H1 (cell line): ENCODE data around the gene BBS9. TPM values are rescaled to one million over a fixed set of nuclear protein-coding genes. Genes with fewer than 3 reads are reported as not detected.

Source experiments
- CTCF ChIA-PET: fragments of 300-600 bp; sonication (Branson Sonifier 250); formaldehyde crosslinking; loops from one replicate; lab custom pipeline; 2021; ENCODE audit not compliant: partially characterized antibody; lab: Charles Lee
- POLR2A ChIA-PET: fragments of 300-600 bp; sonication (Branson Sonifier 250); formaldehyde crosslinking; loops from one replicate; lab custom pipeline; 2021; ENCODE audit warnings: inconsistent platforms; ENCODE audit not compliant: partially characterized antibody; lab: Charles Lee
- DNase-seq, 2 experiments: peaks; one replicate each; pipeline versions ENCODE4 v3.0.0 to v3.0.0-alpha.2; 2010 to 2022; ENCODE audit warnings: low spot score in 2 of 2, low read depth in 1 of 2, mixed read lengths in 1 of 2
- FAIRE-seq: peaks from 2 replicates; lab custom pipeline; 2011; peaks lifted over from hg19 to GRCh38; lab: Jason Lieb, UNC
- H2AFZ ChIP-seq: 2 replicates; pipeline ENCODE4 v1.8.1; 2012; ENCODE audit warnings: low read length, inconsistent platforms
- H2AK5ac ChIP-seq: 2 replicates; pipeline ENCODE4 v1.6.1; 2013; ENCODE audit warnings: low read depth, low read length
- H2BK120ac ChIP-seq: replicated peaks from 2 replicates; pipeline ENCODE3; 2013; ENCODE audit warnings: low read depth, low read length, inconsistent platforms
- H2BK12ac ChIP-seq: 2 replicates; pipeline ENCODE4 v1.6.1; 2013; ENCODE audit warnings: low read depth, low read length
- H2BK15ac ChIP-seq: 2 replicates; pipeline ENCODE4 v1.6.1; 2013; ENCODE audit warnings: low read length
- H2BK20ac ChIP-seq: 2 replicates; pipeline ENCODE4 v1.6.1; 2013; ENCODE audit warnings: low read length
- H2BK5ac ChIP-seq: 2 replicates; pipeline ENCODE4 v1.6.1; 2013; ENCODE audit warnings: low read depth, low read length
- H3K14ac ChIP-seq: 2 replicates; pipeline ENCODE4 v1.6.1; 2013; ENCODE audit warnings: inconsistent platforms; ENCODE audit not compliant: insufficient read length
- H3K18ac ChIP-seq: 2 replicates; pipeline ENCODE4 v1.6.1; 2013; ENCODE audit warnings: low read length; ENCODE audit errors: extremely low read depth
- H3K23ac ChIP-seq: 2 replicates; pipeline ENCODE4 v1.6.1; 2013; ENCODE audit warnings: inconsistent platforms; ENCODE audit not compliant: insufficient read length
- H3K23me2 ChIP-seq: 2 replicates; pipeline ENCODE4 v1.6.1; 2013; ENCODE audit warnings: low read depth, low read length
- H3K27ac ChIP-seq: 2 replicates; pipeline ENCODE4 v1.6.1; 2011; ENCODE audit warnings: low read depth, low read length, inconsistent platforms
- H3K27me3 ChIP-seq, 4 experiments: replicated peaks in 1 of 4; 1 replicate in 1 of 4; 2 replicates in 3 of 4; pipeline versions ENCODE4 v1.6.1 to v1.8.1; 2011 to 2013; ENCODE audit warnings: low read length in 3 of 4, mild to moderate bottlenecking in 3 of 4, inconsistent platforms in 2 of 4, mixed read lengths in 2 of 4, moderate library complexity in 1 of 4; ENCODE audit not compliant: control insufficient read depth in 3 of 4, insufficient read depth in 3 of 4; ENCODE audit errors: extremely low read depth in 1 of 4
- H3K36me3 ChIP-seq, 4 experiments: 2 replicates each; pipeline versions ENCODE4 v1.6.1 to v1.8.1; 2011 to 2013; ENCODE audit warnings: mild to moderate bottlenecking in 4 of 4, low read length in 3 of 4, moderate library complexity in 2 of 4, control low read depth in 1 of 4, inconsistent platforms in 1 of 4; ENCODE audit not compliant: insufficient read depth in 4 of 4, control insufficient read depth in 2 of 4
- H3K4ac ChIP-seq: replicated peaks from 2 replicates; pipeline ENCODE3; 2013; ENCODE audit warnings: low read length, low read depth, mixed read lengths, inconsistent platforms; ENCODE audit not compliant: insufficient read length
- H3K4me1 ChIP-seq, 4 experiments: replicated peaks in 1 of 4; 1 replicate in 1 of 4; 2 replicates in 3 of 4; pipeline versions ENCODE4 v1.6.1 to v1.8.1; 2011 to 2013; ENCODE audit warnings: low read length in 3 of 4, inconsistent platforms in 2 of 4, mixed read lengths in 1 of 4; ENCODE audit not compliant: insufficient read depth in 4 of 4, control insufficient read depth in 3 of 4
- H3K4me2 ChIP-seq, 2 experiments: 2 replicates each; pipeline versions ENCODE4 v1.6.1 to v1.8.1; 2011 to 2013; ENCODE audit warnings: low read depth in 2 of 2, low read length in 2 of 2, control low read depth in 1 of 2, inconsistent platforms in 1 of 2, mild to moderate bottlenecking in 1 of 2; ENCODE audit not compliant: insufficient read depth in 1 of 2
- H3K4me3 ChIP-seq, 4 experiments: fragments of 200-600, 300-600 bp in 1 of 4; sonication (generic), shearing (Covaris generic), sonication (Bioruptor Twin) in 1 of 4; 2 replicates each; pipeline versions ENCODE4 v1.5.1 to v1.8.1; 2011 to 2016; ENCODE audit warnings: low read length in 4 of 4, low read depth in 3 of 4, control low read depth in 2 of 4, inconsistent platforms in 2 of 4, mild to moderate bottlenecking in 2 of 4, mixed read lengths in 1 of 4, moderate library complexity in 1 of 4; ENCODE audit not compliant: insufficient read depth in 2 of 4; ENCODE audit errors: extremely low read depth in 1 of 4
- H3K56ac ChIP-seq: replicated peaks from 2 replicates; pipeline ENCODE3; 2013; ENCODE audit warnings: low read depth, mild to moderate bottlenecking, mixed read lengths, low read length, inconsistent platforms; ENCODE audit not compliant: insufficient read length
- H3K79me1 ChIP-seq: 2 replicates; pipeline ENCODE4 v1.6.1; 2013; ENCODE audit warnings: low read depth, low read length, control low read depth
- H3K79me2 ChIP-seq, 2 experiments: 2 replicates each; pipeline versions ENCODE4 v1.6.1 to v1.8.1; 2012 to 2013; ENCODE audit warnings: low read length in 2 of 2, mild to moderate bottlenecking in 2 of 2, inconsistent platforms in 1 of 2; ENCODE audit not compliant: insufficient read depth in 2 of 2, control insufficient read depth in 1 of 2
- H3K9ac ChIP-seq, 4 experiments: replicated peaks in 1 of 4; 1 replicate in 1 of 4; 2 replicates in 3 of 4; pipeline versions ENCODE4 v1.6.1 to v1.8.1; 2011 to 2013; ENCODE audit warnings: low read depth in 3 of 4, low read length in 3 of 4, control low read depth in 2 of 4, mild to moderate bottlenecking in 2 of 4, moderate library complexity in 2 of 4, inconsistent platforms in 1 of 4; ENCODE audit errors: extremely low read depth in 1 of 4
- H3K9me3 ChIP-seq, 2 experiments: 2 replicates each; pipeline versions ENCODE4 v1.6.1 to v1.8.1; 2012 to 2013; ENCODE audit warnings: mild to moderate bottlenecking in 2 of 2, moderate library complexity in 2 of 2, control low read depth in 1 of 2, inconsistent platforms in 1 of 2, low read depth in 1 of 2, low read length in 1 of 2, mixed read lengths in 1 of 2; ENCODE audit not compliant: insufficient read depth in 2 of 2
- H4K20me1 ChIP-seq, 2 experiments: replicated peaks in 1 of 2; 2 replicates each; pipeline versions ENCODE3 to v1.8.1; 2011 to 2013; ENCODE audit warnings: inconsistent platforms in 2 of 2, low read length in 2 of 2, mild to moderate bottlenecking in 1 of 2; ENCODE audit not compliant: insufficient read depth in 2 of 2, control insufficient read depth in 1 of 2
- H4K5ac ChIP-seq: 2 replicates; pipeline ENCODE4 v1.6.1; 2013; ENCODE audit warnings: low read length, low read depth, mixed read lengths, inconsistent platforms; ENCODE audit not compliant: insufficient read length
- H4K8ac ChIP-seq: 2 replicates; pipeline ENCODE4 v1.8.0; 2013; ENCODE audit warnings: mild to moderate bottlenecking, moderate library complexity, low read length, inconsistent platforms; ENCODE audit not compliant: insufficient read depth; ENCODE audit errors: extremely low read depth
- H4K91ac ChIP-seq: replicated peaks from 2 replicates; pipeline ENCODE3; 2013; ENCODE audit warnings: low read length, mixed read lengths, inconsistent platforms; ENCODE audit not compliant: insufficient read length
- ASH2L ChIP-seq: fragments of 200-600, 300-600 bp; sonication (generic); IDR thresholded peaks from one replicate; pipeline ENCODE4 v1.7.1; 2017; ENCODE audit warnings: low read length
- CHD2 ChIP-seq: IDR thresholded peaks from 2 replicates; pipeline ENCODE4 v1.6.1; 2012; ENCODE audit warnings: low read length, improper control_type of control experiment
- WGBS, 2 experiments: shearing (Covaris generic) in 1 of 2; methylation state at CpG; one replicate each; pipeline versions ENCODE4 v1.1.6 to v1.1.7; 2013 to 2015; ENCODE audit warnings: low lambda C conversion rate in 2 of 2, mixed read lengths in 2 of 2, inconsistent platforms in 1 of 2, low coverage in 1 of 2, missing lambda C conversion rate in 1 of 2; ENCODE audit not compliant: insufficient replicate concordance in 2 of 2, insufficient coverage in 1 of 2, insufficient read length in 1 of 2; ENCODE audit errors: extremely low coverage in 1 of 2, missing lambda C conversion rate in 1 of 2; 5-methylcytosine and 5-hydroxymethylcytosine counted together
- polyA plus RNA-seq, 7 experiments: library from polyadenylated mRNA; depleted of rRNA in 3 of 7; stranded (reverse) in 5 of 7; unstranded in 2 of 7; fragments of >200 nt in 5 of 7; fragments of 200-250 nt in 2 of 7; gene quantifications; 1 replicate in 5 of 7; 2 replicates in 1 of 7; 4 replicates in 1 of 7; pipeline versions ENCODE4 v1.2.1 to v1.2.3, GENCODE V29; 2011 to 2013; ENCODE audit warnings: missing spikeins in 2 of 7, mixed read lengths in 2 of 7
- total RNA-seq: library from RNA; stranded (reverse); fragmentation: NEBNext Ultra II Directional; extraction: Animal tissue kit (Norgen Biotek cat#: 25700); gene quantifications from 2 replicates; pipeline ENCODE4 v1.2.1, GENCODE V29; 2021

Gene BBS9
- total and polyA plus RNA-seq, 2 of the 8 experiments (the other 6 are each of a cell fraction or from before 2014, with no cell fraction given), result 22.3 to 37.0 TPM

GRCh38 chr7:33215992-33216391, 86.6 kb downstream of the BBS9 start:
- FAIRE-seq, result no peak
- Histone ChIP-seq H3K14ac (no peak overlapping the region), H3K9ac (no peak overlapping the region), H2BK5ac (no peak overlapping the region), H4K5ac (no peak overlapping the region), H2AFZ (no peak overlapping the region), H3K23me2 (no peaks in the 10 kb centered on the region), H2AK5ac (no peak overlapping the region), H4K20me1 (no peaks in the 10 kb centered on the region), H3K79me2 (no peaks in the 10 kb centered on the region), H2BK12ac (no peak overlapping the region), H2BK15ac (no peak overlapping the region), H3K4me3 (no peak overlapping the region), H3K27me3 (no peaks in the 10 kb centered on the region), H3K79me1 (no peaks in the 10 kb centered on the region), H3K56ac (no peak overlapping the region), H3K36me3 (no peaks in the 10 kb centered on the region), H3K18ac (no peak overlapping the region), H2BK20ac (no peak overlapping the region), H3K4ac (no peak overlapping the region), H2BK120ac (no peak overlapping the region), H3K4me1 (peaks cover 0 to 8% (median 0%) of the 10 kb centered on the region in 4 experiments; a peak in 1 of 7 replicates), H4K8ac (no peak overlapping the region), H3K23ac (no peak overlapping the region), H3K4me2 (no peak overlapping the region), H3K27ac (no peak overlapping the region), H4K91ac (no peak overlapping the region), H3K9me3 (no peaks in the 10 kb centered on the region; a peak in 1 of 4 replicates)
- DNase-seq, result no peak
- ChIA-PET CTCF (no interaction called here), POLR2A (no interaction called here)
- no peak for TF ChIP-seq CHD2
- TF ChIP-seq ASH2L, result no peak
- WGBS, 2 experiments, result 94% methylated on average over 1 of the region's 1 CpG; no CpG with 5 or more reads in 1 of the 2 experiments
